HG02885 (cell line): ENCODE measurements around the gene TRAK1.

ENCODE experiments used
- ATAC-seq: cut with Tn5 transposase; IDR thresholded peaks from one replicate; pipeline ENCODE4 v1.9.1; 2021; ENCODE audit warnings: mild to moderate bottlenecking; ENCODE audit not compliant: unreplicated experiment, poor library complexity

TRAK1 gene

DNA sequence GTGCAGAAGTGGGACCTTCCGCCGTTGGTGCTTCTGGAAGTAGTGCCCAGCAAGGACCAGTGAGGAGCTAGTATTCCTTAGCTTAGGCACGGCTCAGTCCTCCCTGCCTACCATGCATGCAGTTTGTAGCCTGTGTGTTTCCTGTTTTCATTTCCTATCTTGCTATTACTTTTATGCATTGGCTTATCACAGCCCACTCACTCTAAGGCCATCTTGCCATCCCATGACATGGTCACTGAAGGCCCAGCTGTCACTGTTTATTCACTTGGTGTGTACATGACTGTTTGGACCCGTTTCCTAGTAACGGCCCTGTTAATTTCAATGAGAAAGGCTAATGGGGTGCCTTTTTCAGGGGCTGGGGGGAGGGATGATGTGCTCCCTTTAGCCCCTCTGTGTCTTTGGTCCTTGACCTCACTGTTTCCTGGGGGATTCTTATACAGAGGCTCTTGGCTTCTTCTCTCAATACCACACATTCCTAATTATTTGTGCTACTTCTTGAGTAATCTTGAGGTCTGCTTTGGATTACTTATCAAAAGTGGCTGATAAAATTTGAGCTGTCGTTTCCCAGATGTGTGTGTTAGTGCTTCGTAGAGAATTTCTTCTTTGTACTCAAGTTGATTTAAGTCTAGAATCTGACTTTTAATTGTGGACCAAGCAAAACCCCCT is 24.5 kb upstream of the TRAK1 start:
- ATAC-seq = no peak

DNA sequence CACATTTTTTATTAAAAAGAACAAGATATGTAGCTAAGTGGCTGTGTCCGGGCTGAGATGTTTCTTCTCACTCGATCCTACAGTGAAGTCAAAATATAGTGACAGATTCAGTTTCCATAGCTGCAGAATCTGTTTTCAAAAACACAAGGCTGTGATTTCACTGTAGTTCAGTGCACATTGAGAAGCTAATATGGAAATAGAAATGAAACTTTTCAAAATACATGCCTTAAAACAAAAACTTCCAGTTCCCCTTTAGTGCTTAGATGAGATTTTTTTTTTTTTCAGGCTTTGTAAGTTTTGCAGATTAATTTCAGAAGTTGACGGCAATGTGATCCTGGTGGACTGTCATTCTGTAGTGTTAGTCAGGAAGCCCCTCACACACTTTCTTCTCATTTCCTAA is 23.8 kb upstream of the TRAK1 start:
- peak; percentile 93 for ATAC-seq

DNA sequence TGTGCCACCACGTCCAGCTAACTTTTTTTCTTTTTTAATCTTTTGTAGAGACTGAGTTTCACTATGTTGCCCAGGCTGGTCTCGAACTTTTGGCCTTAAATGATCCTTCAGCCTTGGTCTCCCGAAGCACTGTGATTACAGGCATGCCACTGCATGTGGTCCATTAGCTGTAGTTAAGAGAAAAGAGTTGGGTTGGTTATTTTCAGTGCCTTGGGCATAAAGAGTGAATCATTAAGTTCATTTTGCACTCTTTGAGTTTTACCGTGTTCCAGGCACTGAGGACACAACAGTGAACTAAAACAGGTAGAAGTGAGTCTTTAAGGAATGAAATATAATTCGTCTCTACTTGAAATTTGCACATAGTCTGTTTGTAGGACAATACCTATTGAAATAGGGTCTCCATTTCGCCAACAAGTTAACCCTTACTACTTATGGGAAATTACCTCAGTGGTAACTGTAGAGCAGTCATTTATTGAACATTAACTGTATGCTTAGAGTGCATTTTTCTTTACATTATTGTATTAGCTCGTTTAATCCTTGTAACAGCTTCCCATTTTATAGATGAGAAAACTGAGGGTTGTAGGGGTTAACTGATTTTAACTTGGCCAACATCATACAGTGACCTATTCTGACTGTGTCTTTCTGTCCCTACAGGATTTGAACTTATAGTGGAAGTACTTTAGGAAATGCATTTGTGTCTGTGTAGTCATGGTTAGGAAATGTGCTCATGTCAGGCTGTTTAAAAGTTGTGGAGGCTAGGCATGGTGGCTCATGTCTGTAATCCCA is 22.7 kb upstream of the TRAK1 start:
- no peak for ATAC-seq

DNA sequence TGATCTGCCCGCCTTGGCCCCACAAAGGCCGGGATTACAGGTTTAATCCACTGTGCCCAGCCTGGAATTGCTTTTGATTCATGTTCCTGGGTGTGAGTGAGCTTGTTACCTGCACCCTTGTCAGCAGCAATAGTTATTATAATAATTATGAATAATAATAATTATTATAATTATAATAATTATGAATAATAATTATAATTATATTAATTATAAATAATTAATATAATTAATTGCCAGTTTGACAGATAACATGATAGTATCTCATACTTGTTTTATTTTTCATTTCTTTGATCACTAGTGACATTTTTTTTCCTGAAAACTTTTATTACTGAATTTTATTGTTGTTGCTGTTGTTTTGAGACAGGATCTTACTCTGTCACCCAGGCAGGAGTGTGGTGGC is 21.1 kb upstream of the TRAK1 start:
- no peak for ATAC-seq

DNA sequence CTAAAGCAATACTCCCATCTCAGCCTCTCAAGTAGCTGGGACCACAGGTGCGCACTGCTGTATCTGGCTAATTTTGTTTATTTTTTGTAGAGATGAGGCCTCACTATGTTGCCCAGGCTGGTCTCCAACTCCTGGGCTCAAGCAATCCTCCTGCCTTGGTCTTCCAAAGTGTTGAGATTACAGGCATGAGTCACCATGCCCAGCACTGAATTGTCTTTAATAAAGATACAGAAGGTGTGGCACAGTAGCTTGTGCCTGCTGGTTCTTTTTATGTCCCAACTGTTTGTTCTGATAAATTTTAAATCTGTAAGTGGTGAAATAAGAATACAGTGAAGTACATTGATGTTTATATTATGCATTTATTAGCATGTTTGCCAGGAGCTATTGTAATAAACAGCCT is 20.6 kb upstream of the TRAK1 start:
- no peak for ATAC-seq

GRCh38 chr3:42071904-42072812 is 19.0 kb upstream of the TRAK1 start:
- ATAC-seq = no peak

GRCh38 chr3:42072831-42073301 is 18.3 kb upstream of the TRAK1 start:
- no peak for ATAC-seq

DNA sequence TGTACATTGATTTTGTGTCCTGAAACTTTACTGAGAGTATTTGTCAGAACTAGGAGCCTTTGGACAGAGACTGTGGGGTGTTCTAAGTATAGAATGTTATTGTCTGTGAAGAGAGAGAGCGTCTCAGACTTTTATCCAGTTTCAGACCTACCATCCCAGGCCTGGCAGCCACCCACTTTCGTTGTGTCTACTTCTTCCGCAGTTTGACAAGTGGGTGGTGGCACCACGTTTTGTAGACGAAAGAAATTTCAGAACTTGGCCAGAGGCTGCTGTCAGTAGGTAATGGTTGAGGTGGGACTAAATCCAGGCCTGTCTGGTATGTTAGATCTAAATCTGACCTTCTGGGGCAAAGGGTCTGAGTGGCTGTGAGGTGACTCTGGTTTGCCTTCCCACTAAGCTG is 13.4 kb upstream of the TRAK1 start:
- no peak for ATAC-seq

GRCh38 chr3:42078677-42079076 is 12.5 kb upstream of the TRAK1 start:
- ATAC-seq = no peak

DNA sequence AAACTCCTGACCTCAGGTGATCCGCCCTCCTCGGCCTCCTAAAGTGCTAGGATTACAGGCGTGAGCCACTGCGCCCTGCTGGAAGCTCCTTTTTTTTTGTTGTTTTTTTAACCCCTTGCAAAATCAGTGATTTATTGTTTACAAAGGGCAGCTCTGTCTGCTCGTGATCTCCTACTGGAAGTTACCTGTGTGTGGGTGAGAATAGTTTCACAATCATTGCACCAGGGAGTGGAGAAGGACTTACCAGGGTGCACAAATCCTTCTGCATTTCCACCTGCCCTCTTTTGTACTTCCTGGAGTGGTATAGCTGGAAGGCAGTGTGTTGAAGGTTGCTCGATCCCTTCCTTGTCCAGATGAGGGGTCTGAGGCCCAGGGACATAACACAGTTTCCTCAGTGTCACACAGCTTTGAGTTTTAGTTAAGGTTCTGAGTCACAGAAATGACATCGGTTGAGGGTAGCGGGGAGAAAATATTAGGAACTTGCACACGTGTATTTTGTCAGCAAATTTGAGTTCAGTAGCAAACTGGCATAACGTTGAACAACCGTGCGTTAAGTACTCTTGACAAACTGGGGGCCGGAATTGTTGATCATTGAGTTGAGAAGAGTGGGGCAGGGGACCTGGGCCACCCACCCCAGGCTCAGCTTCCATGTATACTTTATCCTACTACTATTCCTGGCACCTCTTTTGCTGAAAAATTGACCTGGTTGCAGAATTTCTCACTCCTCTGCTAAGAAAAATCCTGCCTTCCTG is 11.3 kb upstream of the TRAK1 start:
- ATAC-seq = no peak

- ATAC-seq = no peak
These were observed 10.7 kb upstream of the TRAK1 start for GRCh38 chr3:42080453-42080872.

GRCh38 chr3:42081838-42082473 is 9.2 kb upstream of the TRAK1 start:
- peak; percentile 62 for ATAC-seq

DNA sequence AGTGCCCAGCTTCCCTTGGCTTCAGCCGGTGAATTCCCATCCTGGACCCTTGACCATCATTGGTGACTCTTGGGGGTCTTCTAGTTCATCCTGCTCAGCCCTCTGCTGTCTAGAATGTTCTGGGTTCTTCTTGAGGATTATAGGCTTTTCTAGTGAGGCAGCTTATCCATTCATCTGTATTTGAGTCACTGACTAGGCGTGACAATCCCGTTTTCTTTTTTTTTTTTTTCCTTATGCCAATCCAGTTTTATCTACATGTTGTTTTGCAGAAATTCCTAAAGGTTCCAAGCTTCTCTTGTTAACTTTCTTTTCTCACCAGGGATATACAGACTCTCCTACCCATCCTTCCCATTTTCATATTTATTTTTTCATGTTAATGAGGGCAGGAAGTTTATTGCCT is 6.6 kb upstream of the TRAK1 start:
- no peak for ATAC-seq

DNA sequence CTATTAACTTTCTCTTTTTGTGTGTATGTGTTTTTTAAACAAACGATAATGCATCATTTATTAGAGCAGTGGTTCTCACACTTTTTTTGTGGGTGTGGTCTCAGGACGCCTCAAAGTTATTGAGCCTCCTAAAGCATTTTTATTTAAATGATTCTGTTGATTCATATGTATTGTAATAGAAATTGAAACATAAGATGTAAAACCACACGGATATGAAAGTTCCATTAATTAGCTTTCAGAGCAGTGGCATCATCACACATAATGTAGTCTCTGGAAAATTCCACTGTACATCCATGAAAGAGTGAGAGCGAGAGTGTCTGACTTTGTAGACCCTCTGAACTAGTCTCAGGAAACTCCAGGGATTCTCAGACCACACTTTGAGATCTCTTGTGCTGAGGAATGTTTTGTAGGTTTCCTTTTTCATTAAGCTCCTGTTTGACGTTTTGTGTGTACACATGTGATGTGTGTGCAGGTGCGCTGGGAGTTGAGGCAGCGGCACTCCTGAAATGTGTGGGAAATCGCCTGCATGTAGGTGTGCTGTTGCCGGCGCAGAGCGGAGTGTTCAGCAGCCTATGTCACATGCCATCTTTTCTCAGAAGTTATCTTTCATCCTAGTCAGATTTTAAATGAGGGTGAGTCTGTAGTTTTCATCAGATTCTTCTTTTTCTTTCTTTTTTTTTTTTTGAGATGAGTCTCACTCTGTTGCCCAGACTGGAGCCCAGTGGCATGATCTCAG is 5.3 kb upstream of the TRAK1 start:
- no peak for ATAC-seq

- peak; percentile 73 for ATAC-seq
These were observed 2.2 kb upstream of the TRAK1 start for GRCh38 chr3:42088803-42089530.

DNA sequence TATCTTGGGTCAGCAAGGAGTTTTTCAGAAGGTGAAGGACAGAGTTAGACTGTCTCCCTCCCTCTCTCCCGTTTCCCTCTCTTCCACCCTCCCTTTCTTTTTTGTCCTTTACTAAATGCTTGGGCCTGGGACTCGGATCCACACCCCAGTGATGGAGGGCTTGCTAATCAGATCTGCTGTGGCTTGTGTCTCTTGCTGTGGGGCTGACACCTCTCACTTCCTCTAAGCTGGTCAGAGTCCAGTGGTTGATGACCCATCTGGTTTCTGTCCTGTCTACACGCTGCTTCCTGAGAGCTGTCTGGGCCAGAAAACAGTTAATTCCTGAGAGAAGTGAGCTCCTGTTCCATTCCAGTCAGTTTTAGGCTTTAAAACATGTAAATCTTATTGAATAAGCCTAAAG is 849 bp downstream of the TRAK1 start:
- peak; percentile 29 for ATAC-seq

GRCh38 chr3:42094128-42094527 is 3.0 kb downstream of the TRAK1 start:
- peak; percentile 70 for ATAC-seq

DNA sequence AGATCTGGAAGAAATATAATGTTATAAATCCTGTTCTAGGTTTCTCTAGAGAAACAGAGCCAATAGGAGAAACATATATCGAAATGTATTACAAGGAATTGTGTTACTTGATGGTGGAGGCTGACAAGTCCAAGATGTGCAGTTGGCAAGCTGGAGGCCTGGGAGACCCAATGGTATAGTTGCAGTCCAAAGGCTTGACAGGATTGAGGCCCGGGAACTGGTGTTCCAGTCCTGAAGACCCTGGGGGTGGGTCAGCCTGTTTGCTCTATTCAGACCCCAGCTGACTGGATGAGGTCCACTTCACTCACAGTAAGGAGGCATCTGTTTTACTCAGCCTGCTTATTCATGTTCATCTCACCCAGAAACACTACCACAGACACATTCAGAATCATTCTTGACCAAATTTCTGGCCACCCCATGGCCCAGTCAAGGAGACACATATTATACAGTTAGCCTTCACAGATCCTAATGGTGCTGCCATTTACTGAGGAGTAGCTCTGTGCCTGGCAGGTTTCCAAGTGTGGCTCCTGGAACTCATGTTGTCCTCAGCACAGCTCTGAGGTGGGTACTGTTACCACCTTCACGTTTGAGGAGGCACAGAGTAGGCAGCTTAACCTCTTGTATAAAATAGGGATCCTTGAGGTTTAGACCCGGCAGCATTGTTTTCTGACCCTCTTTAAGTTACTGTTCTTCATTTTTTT is 3.7 kb downstream of the TRAK1 start:
- no peak for ATAC-seq
